Measurements from ENCODE around the gene CYSTM1. TPM values are rescaled to one million over a fixed set of nuclear protein-coding genes. Genes with fewer than 3 reads are reported as not detected.
A peak's percentile ranks its signal among the peaks of the same experiment; 100 is the strongest.

CYSTM1 gene
- total RNA-seq, 4 donors from 2014 or later: 304 to 593 (median 336) TPM

GRCh38 chr5:140223567-140223966 lies 48.6 kb downstream of the CYSTM1 start:
- peak; percentile 39 to 62 for TF ChIP-seq POLR2A (IDR thresholded peaks at IDR 0.05)
- no peak for TF ChIP-seq CTCF (IDR thresholded peaks at IDR 0.05 in 4 of 5, conservative IDR thresholded peaks at IDR 0.05 in 1 of 5)
- Histone ChIP-seq H3K27me3 (no peaks in the 10 kb centered on the region), H3K4me3 (no peak overlapping the region), H3K27ac (peak overlapping the region; percentile 84 to 97 (median 94)), H3K36me3 (no peaks in the 10 kb centered on the region), H3K9me3 (no peaks in the 10 kb centered on the region), H3K4me1 (peaks cover 88 to 96% of the 10 kb centered on the region in 2 donors)
- intact Hi-C loops (cut with DNase I; ENCODE audit: low total_unique reads) (no loop called here), in situ Hi-C loops (cut with MboI; ENCODE audit: low sequenced_read_pairs in 4 of 4) (no loop called here)
- peak; percentile 61 to 88 for DNase-seq
- peak; percentile 25 to 42 for ATAC-seq

GRCh38 chr5:140224658-140225057 lies 49.7 kb downstream of the CYSTM1 start:
- Histone ChIP-seq H3K4me1 (peaks cover 81 to 92% of the 10 kb centered on the region in 2 donors), H3K36me3 (no peaks in the 10 kb centered on the region), H3K27me3 (no peaks in the 10 kb centered on the region), H3K27ac (peak overlapping the region; percentile 84 to 97 (median 94)), H3K9me3 (no peaks in the 10 kb centered on the region), H3K4me3 (no peak overlapping the region)
- DNase-seq (no peak), ATAC-seq (no peak)
- intact Hi-C loops (cut with DNase I; ENCODE audit: low total_unique reads) (no loop called here), in situ Hi-C loops (cut with MboI; ENCODE audit: low sequenced_read_pairs in 4 of 4) (loop anchor here in 1 of 4 donors (25.0 kb wide), 1 partner anchor 338 kb away; the partner anchor contains the start of genes APBB3, SLC35A4 and SRA1)
- TF ChIP-seq POLR2A (IDR thresholded peaks at IDR 0.05): no peak
- no peak for TF ChIP-seq CTCF (IDR thresholded peaks at IDR 0.05 in 4 of 5, conservative IDR thresholded peaks at IDR 0.05 in 1 of 5)

GRCh38 chr5:140225396-140225795 lies 50.4 kb downstream of the CYSTM1 start:
- ATAC-seq: no peak
- H3K27ac ChIP-seq: peak overlapping the region; percentile 84 to 97 (median 94)
- TF ChIP-seq POLR2A (IDR thresholded peaks at IDR 0.05) (no peak), CTCF (IDR thresholded peaks at IDR 0.05 in 4 of 5, conservative IDR thresholded peaks at IDR 0.05 in 1 of 5) (no peak)
- no peak for DNase-seq
- no peak overlapping the region for H3K4me3 ChIP-seq
- H3K9me3 ChIP-seq: no peaks in the 10 kb centered on the region
- H3K36me3 ChIP-seq: no peaks in the 10 kb centered on the region
- H3K4me1 ChIP-seq: peaks cover 74 to 85% of the 10 kb centered on the region in 2 donors
- H3K27me3 ChIP-seq: no peaks in the 10 kb centered on the region
- in situ Hi-C loops (cut with MboI; ENCODE audit: low sequenced_read_pairs in 4 of 4): loop anchor here in 1 of 4 donors (25.0 kb wide), 1 partner anchor 337 kb away; the partner anchor contains the start of genes APBB3, SLC35A4 and SRA1
- intact Hi-C loops (cut with DNase I; ENCODE audit: low total_unique reads): no loop called here

- DNase-seq (no peak), ATAC-seq (no peak)
- in situ Hi-C loops (cut with MboI; ENCODE audit: low sequenced_read_pairs in 4 of 4) (loop anchor here in 1 of 4 donors (25.0 kb wide), 1 partner anchor 335 kb away; the partner anchor contains the start of genes APBB3, SLC35A4 and SRA1), intact Hi-C loops (cut with DNase I; ENCODE audit: low total_unique reads) (no loop called here)
- Histone ChIP-seq H3K4me3 (no peak overlapping the region), H3K27ac (peak overlapping the region; percentile 74 to 96 (median 88)), H3K36me3 (no peaks in the 10 kb centered on the region), H3K9me3 (no peaks in the 10 kb centered on the region), H3K4me1 (peaks cover 63 to 73% of the 10 kb centered on the region in 2 donors), H3K27me3 (no peaks in the 10 kb centered on the region)
- TF ChIP-seq POLR2A (IDR thresholded peaks at IDR 0.05) (no peak), CTCF (IDR thresholded peaks at IDR 0.05 in 4 of 5, conservative IDR thresholded peaks at IDR 0.05 in 1 of 5) (no peak)
These were observed 52.1 kb downstream of the CYSTM1 start for GRCh38 chr5:140227046-140227445.
